GM23338 (cell line): Measurements from ENCODE around the gene CACNA1B. TPM values are rescaled to one million over a fixed set of nuclear protein-coding genes. Genes with fewer than 3 reads are reported as not detected.

Experiments used
- ATAC-seq: fragments of 200-7000 bp; cut with Tn5 transposase; 3 replicates; pipeline ENCODE4 v1.9.1; 2020
- DNase-seq: peaks from one replicate; pipeline ENCODE4 v3.0.0-alpha.2; 2015; ENCODE audit warnings: low spot score
- H2AFZ ChIP-seq: fragments of 200-600 bp; sonication (generic); 2 replicates; pipeline ENCODE4 v1.8.0; 2016; ENCODE audit warnings: antibody characterized with exemption, mild to moderate bottlenecking, moderate library complexity
- H3F3A ChIP-seq: fragments of 200-600 bp; sonication (generic); replicated peaks from 2 replicates; pipeline ENCODE4 v1.8.0; 2017; ENCODE audit warnings: antibody characterized with exemption, mixed run types, low read depth
- H3K27ac ChIP-seq: fragments of 200-600 bp; sonication (generic); 2 replicates; pipeline ENCODE4 v1.6.1; 2016; ENCODE audit warnings: low read depth
- H3K27me3 ChIP-seq: fragments of 200-600 bp; sonication (generic); 2 replicates; pipeline ENCODE4 v1.8.0; 2016; ENCODE audit warnings: mild to moderate bottlenecking, mixed run types, moderate library complexity; ENCODE audit not compliant: insufficient read depth
- H3K36me3 ChIP-seq: fragments of 200-600 bp; sonication (generic); 2 replicates; pipeline ENCODE4 v1.8.0; 2016; ENCODE audit warnings: mild to moderate bottlenecking; ENCODE audit not compliant: insufficient read depth
- H3K4me1 ChIP-seq: fragments of 200-600 bp; sonication (generic); 2 replicates; pipeline ENCODE4 v1.8.0; 2016; ENCODE audit warnings: mild to moderate bottlenecking, moderate library complexity; ENCODE audit not compliant: insufficient read depth
- H3K4me2 ChIP-seq: fragments of 200-600 bp; sonication (generic); 2 replicates; pipeline ENCODE4 v1.7.1; 2017; ENCODE audit warnings: mixed run types
- H3K4me3 ChIP-seq: fragments of 200-600 bp; sonication (generic); 2 replicates; pipeline ENCODE4 v1.6.1; 2016; ENCODE audit warnings: mixed run types
- H3K79me2 ChIP-seq: fragments of 200-600 bp; sonication (generic); replicated peaks from 2 replicates; pipeline ENCODE4 v1.8.0; 2017; ENCODE audit warnings: mild to moderate bottlenecking; ENCODE audit not compliant: insufficient read depth
- H3K9me2 ChIP-seq: fragments of 200-600 bp; sonication (generic); 2 replicates; pipeline ENCODE4 v1.8.0; 2017; ENCODE audit not compliant: insufficient read depth
- H4K20me1 ChIP-seq: fragments of 200-600 bp; sonication (generic); replicated peaks from 2 replicates; pipeline ENCODE4 v1.8.0; 2017; ENCODE audit warnings: mild to moderate bottlenecking; ENCODE audit not compliant: insufficient read depth
- H3K27ac Mint-ChIP-seq: 2 replicates; pipeline ENCODE4 v1.8.0; 2020; ENCODE audit warnings: inconsistent platforms, mild to moderate bottlenecking, moderate library complexity, mixed read lengths
- H3K27me3 Mint-ChIP-seq: 3 replicates; pipeline ENCODE4 v1.8.0; 2022; ENCODE audit warnings: low read depth, mild to moderate bottlenecking, moderate library complexity, mixed read lengths, inconsistent platforms; ENCODE audit not compliant: insufficient read depth, poor library complexity
- H3K36me3 Mint-ChIP-seq: 3 replicates; pipeline ENCODE4 v1.8.0; 2021; ENCODE audit warnings: low read depth, mild to moderate bottlenecking, inconsistent platforms, moderate library complexity, mixed read lengths
- H3K4me1 Mint-ChIP-seq: 3 replicates; pipeline ENCODE4 v1.8.0; 2020; ENCODE audit warnings: mild to moderate bottlenecking, inconsistent platforms, mixed read lengths
- H3K4me3 Mint-ChIP-seq: 3 replicates; pipeline ENCODE4 v1.8.0; 2021; ENCODE audit warnings: moderate library complexity, mild to moderate bottlenecking, inconsistent platforms, mixed read lengths
- H3K9me3 Mint-ChIP-seq: 3 replicates; pipeline ENCODE4 v1.8.0; 2020; ENCODE audit warnings: moderate library complexity, mild to moderate bottlenecking, inconsistent platforms, mixed read lengths
- ETS1 ChIP-seq: IDR thresholded peaks from 2 replicates; pipeline ENCODE4 v1.6.1; 2016; ENCODE audit warnings: antibody characterized with exemption
- EZH2phosphoT487 ChIP-seq: fragments of 200-600 bp; sonication (generic); IDR thresholded peaks from one replicate; pipeline ENCODE4 v1.8.1; 2018; ENCODE audit warnings: antibody characterized with exemption; ENCODE audit not compliant: unreplicated experiment
- JUNB ChIP-seq: IDR thresholded peaks from one replicate; pipeline ENCODE4 v1.6.1; 2016; ENCODE audit warnings: antibody characterized with exemption; ENCODE audit not compliant: unreplicated experiment
- POLR2AphosphoS5 ChIP-seq: IDR thresholded peaks from 2 replicates; pipeline ENCODE4 v1.6.1; 2016; ENCODE audit warnings: antibody characterized with exemption, low read depth
- ZNF331 ChIP-seq: fragments of 250-450 bp; sonication (Bioruptor Pico); IDR thresholded peaks from 2 replicates; pipeline ENCODE4 v1.5.0; 2020; ENCODE audit warnings: low read depth, mild to moderate bottlenecking, moderate library complexity
- ZNF462 ChIP-seq: fragments of 250-450 bp; sonication (Bioruptor Pico); IDR thresholded peaks from 2 replicates; pipeline ENCODE4 v1.5.0; 2020; ENCODE audit warnings: mild to moderate bottlenecking, moderate library complexity
- polyA plus RNA-seq: library from polyadenylated mRNA; unstranded; fragments of >200 nt; fragmentation: Nextera tagmentation; extraction: Ambion mirVana; gene quantifications from 2 replicates; pipeline ENCODE4 v1.2.1, GENCODE V29; 2016
- total RNA-seq: library from RNA; depleted of rRNA; stranded (reverse); fragments of >200 nt; shearing (Covaris generic); gene quantifications from 2 replicates; pipeline ENCODE4 v1.2.3, GENCODE V29; 2014
- TF ChIP-seq, protein P1 (sequence below), 2 experiments: fragments of 200-600 bp in 1 of 2; sonication (generic) in 1 of 2; conservative IDR thresholded peaks; 2 replicates each; pipeline versions ENCODE4 v1.5.1 to v1.6.1; 2016 to 2017; ENCODE audit warnings: antibody characterized with exemption in 2 of 2, low read depth in 2 of 2, mild to moderate bottlenecking in 2 of 2, moderate library complexity in 1 of 2

Gene CACNA1B
- total and polyA plus RNA-seq, 2 experiments from 2014 or later: 1.1 to 10.4 TPM

DNA sequence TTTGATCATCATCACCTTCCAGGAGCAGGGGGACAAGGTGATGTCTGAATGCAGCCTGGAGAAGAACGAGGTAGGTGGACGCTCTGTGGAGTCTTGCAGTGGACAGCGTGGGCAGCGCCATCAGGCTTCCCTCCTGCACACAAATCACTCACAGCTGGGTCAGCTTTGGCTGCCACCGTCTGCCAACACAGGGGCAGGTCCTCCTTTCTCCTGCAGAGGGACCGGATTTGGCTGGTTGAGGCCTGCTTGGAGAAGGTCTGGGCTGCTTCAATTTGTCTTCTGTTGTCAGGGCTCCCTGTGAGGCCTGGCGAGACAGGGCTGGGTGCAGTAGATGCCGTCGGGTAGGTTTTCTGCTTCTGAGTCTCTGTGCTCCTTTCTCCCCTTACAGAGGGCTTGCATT is 180.6 kb downstream of the CACNA1B start:
- no peaks in the 10 kb centered on the region for H3K27me3 ChIP-seq
- H3F3A ChIP-seq: no peaks in the 10 kb centered on the region
- no peaks in the 10 kb centered on the region for H3K9me2 ChIP-seq
- H3K36me3 Mint-ChIP-seq: peaks cover 73% of the 10 kb centered on the region
- H3K4me1 Mint-ChIP-seq: peaks cover 3% of the 10 kb centered on the region; the same call in 2 of the 3 replicates
- H3K4me1 ChIP-seq: no peaks in the 10 kb centered on the region
- no peaks in the 10 kb centered on the region; the same call in 1 of the 2 replicates for H4K20me1 ChIP-seq
- no peak overlapping the region; the same call in 1 of the 2 replicates for H3K27ac Mint-ChIP-seq
- no peak for ATAC-seq
- peaks cover 5% of the 10 kb centered on the region for H3K27me3 Mint-ChIP-seq
- no peaks in the 10 kb centered on the region for H3K79me2 ChIP-seq
- no peak overlapping the region for H2AFZ ChIP-seq
- H3K27ac ChIP-seq: no peak overlapping the region
- H3K4me3 Mint-ChIP-seq: no peak overlapping the region
- H3K4me3 ChIP-seq: no peak overlapping the region
- no peak for DNase-seq
- H3K9me3 Mint-ChIP-seq: no peaks in the 10 kb centered on the region
- peaks cover 7% of the 10 kb centered on the region for H3K36me3 ChIP-seq
- no peak for TF ChIP-seq ZNF331 (CRISPR knock-in tag)
- TF ChIP-seq ZNF462 (CRISPR knock-in tag): no peak
- TF ChIP-seq, protein P1, sequence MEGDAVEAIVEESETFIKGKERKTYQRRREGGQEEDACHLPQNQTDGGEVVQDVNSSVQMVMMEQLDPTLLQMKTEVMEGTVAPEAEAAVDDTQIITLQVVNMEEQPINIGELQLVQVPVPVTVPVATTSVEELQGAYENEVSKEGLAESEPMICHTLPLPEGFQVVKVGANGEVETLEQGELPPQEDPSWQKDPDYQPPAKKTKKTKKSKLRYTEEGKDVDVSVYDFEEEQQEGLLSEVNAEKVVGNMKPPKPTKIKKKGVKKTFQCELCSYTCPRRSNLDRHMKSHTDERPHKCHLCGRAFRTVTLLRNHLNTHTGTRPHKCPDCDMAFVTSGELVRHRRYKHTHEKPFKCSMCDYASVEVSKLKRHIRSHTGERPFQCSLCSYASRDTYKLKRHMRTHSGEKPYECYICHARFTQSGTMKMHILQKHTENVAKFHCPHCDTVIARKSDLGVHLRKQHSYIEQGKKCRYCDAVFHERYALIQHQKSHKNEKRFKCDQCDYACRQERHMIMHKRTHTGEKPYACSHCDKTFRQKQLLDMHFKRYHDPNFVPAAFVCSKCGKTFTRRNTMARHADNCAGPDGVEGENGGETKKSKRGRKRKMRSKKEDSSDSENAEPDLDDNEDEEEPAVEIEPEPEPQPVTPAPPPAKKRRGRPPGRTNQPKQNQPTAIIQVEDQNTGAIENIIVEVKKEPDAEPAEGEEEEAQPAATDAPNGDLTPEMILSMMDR (conservative IDR thresholded peaks at IDR 0.05; ENCODE audit: low read depth in 2 of 2): no peak
- TF ChIP-seq JUNB: no peak
- no peak for TF ChIP-seq POLR2AphosphoS5
- no peak for TF ChIP-seq EZH2phosphoT487
- no peak for TF ChIP-seq ETS1
- H3K4me2 ChIP-seq: no peak overlapping the region
